ENCODE measurements around the gene CCDC179.

- TF ChIP-seq CTCF (IDR thresholded peaks at IDR 0.05) = no peak
- TF ChIP-seq POLR2A (IDR thresholded peaks at IDR 0.05) = no peak
Measured at GRCh38 chr11:22846726-22847125, 13.5 kb downstream of the CCDC179 start.
